PC-9 (cell line): ENCODE results near the gene STK24. TPM values are rescaled to one million over a fixed set of nuclear protein-coding genes. Genes with fewer than 3 reads are reported as not detected.

Source experiments
- BruUV-seq: library from RNA; stranded (reverse); fragments of 400-500 nt; replicated peaks from 2 replicates; lab custom pipeline; 2021; lab: Mats Ljungman, UMichigan
- CTCF ChIA-PET: fragments of 300-600 bp; sonication (Branson Sonifier 250); formaldehyde crosslinking; loops from one replicate; lab custom pipeline; 2022; ENCODE audit warnings: antibody characterized with exemption; lab: Charles Lee
- POLR2A ChIA-PET: fragments of 300-600 bp; sonication (Branson Sonifier 250); formaldehyde crosslinking; loops from one replicate; lab custom pipeline; 2022; ENCODE audit warnings: antibody characterized with exemption; ENCODE audit not compliant: unreplicated experiment; lab: Charles Lee
- DNase-seq, 2 experiments: peaks; one replicate each; pipeline versions ENCODE4 v3.0.0 to v3.0.0-alpha.2; 2015 to 2022; ENCODE audit warnings: mixed read lengths in 1 of 2
- H2AFZ ChIP-seq: fragments of 200-600 bp; sonication (generic); 2 replicates; pipeline ENCODE4 v1.8.1; 2017; ENCODE audit warnings: antibody characterized with exemption
- H3F3A ChIP-seq: fragments of 200-600 bp; sonication (generic); 2 replicates; pipeline ENCODE4 v1.8.1; 2017; ENCODE audit warnings: antibody characterized with exemption, mild to moderate bottlenecking, low read depth; ENCODE audit not compliant: insufficient read depth
- H3K27ac ChIP-seq: fragments of 200-600 bp; sonication (generic); 2 replicates; pipeline ENCODE4 v1.6.1; 2016; ENCODE audit warnings: mixed run types
- H3K27me3 ChIP-seq: fragments of 200-600 bp; sonication (generic); 2 replicates; pipeline ENCODE4 v1.6.1; 2016; ENCODE audit warnings: low read depth, mixed run types; ENCODE audit not compliant: insufficient read depth
- H3K36me3 ChIP-seq: fragments of 200-600 bp; sonication (generic); 2 replicates; pipeline ENCODE4 v1.6.1; 2016; ENCODE audit warnings: low read depth, mixed run types
- H3K4me1 ChIP-seq: fragments of 200-600 bp; sonication (generic); replicated peaks from 2 replicates; pipeline ENCODE4 v1.6.1; 2016; ENCODE audit warnings: mixed run types; ENCODE audit not compliant: insufficient read depth
- H3K4me2 ChIP-seq: fragments of 200-600 bp; sonication (generic); 2 replicates; pipeline ENCODE4 v1.6.1; 2017; ENCODE audit warnings: mixed run types
- H3K4me3 ChIP-seq: fragments of 200-600 bp; sonication (generic); 2 replicates; pipeline ENCODE4 v1.6.1; 2016; ENCODE audit warnings: mixed run types
- H3K79me2 ChIP-seq: fragments of 200-600 bp; sonication (generic); 2 replicates; pipeline ENCODE4 v1.6.1; 2017; ENCODE audit warnings: low read depth, mixed run types
- H3K9me2 ChIP-seq: fragments of 200-600 bp; sonication (generic); 2 replicates; pipeline ENCODE4 v1.8.1; 2017; ENCODE audit warnings: mild to moderate bottlenecking; ENCODE audit not compliant: insufficient read depth
- H3K9me3 ChIP-seq: fragments of 200-600 bp; sonication (generic); 2 replicates; pipeline ENCODE4 v1.8.1; 2016; ENCODE audit warnings: low read depth; ENCODE audit not compliant: insufficient read depth
- H4K20me1 ChIP-seq: fragments of 200-600 bp; sonication (generic); 2 replicates; pipeline ENCODE4 v1.8.1; 2017; ENCODE audit not compliant: insufficient read depth
- CTCF ChIP-seq: fragments of 200-600 bp; sonication (generic); conservative IDR thresholded peaks from 2 replicates; pipeline ENCODE4 v1.6.1; 2017; ENCODE audit warnings: mixed run types, antibody characterized with exemption, mild to moderate bottlenecking, moderate library complexity
- EZH2 ChIP-seq: fragments of 200-600 bp; sonication (generic); IDR thresholded peaks from 2 replicates; pipeline ENCODE4 v1.8.0; 2017; ENCODE audit warnings: antibody characterized with exemption, low read depth
- intact Hi-C: fragments of 100-400 bp; cut with micrococcal nuclease; formaldehyde crosslinking; loops from one replicate; pipeline ENCODE4 v1.10.0; 2022; ENCODE audit not compliant: unreplicated experiment
- total RNA-seq: library from RNA; stranded (reverse); gene quantifications from 2 replicates; pipeline ENCODE4 v1.2.3, GENCODE V29; 2021

The STK24 gene
- total RNA-seq, 1 experiment from 2014 or later, result 134 TPM

- TF ChIP-seq EZH2 (no peak), CTCF (no peak)
- Histone ChIP-seq H3K9me2 (no peaks in the 10 kb centered on the region), H4K20me1 (peaks cover 4% of the 10 kb centered on the region), H3K79me2 (0 out of 2 replicates have a peak, but pooled peaks cover 4% of the 10 kb centered on the region), H3K4me1 (peaks cover 3% of the 10 kb centered on the region; the same call in 1 of the 2 replicates), H3K4me3 (no peak overlapping the region), H3F3A (peaks cover 45% of the 10 kb centered on the region), H2AFZ (no peak overlapping the region), H3K36me3 (peaks cover 49% of the 10 kb centered on the region), H3K9me3 (no peaks in the 10 kb centered on the region), H3K27me3 (no peaks in the 10 kb centered on the region), H3K4me2 (no peak overlapping the region), H3K27ac (no peak overlapping the region)
- BruUV-seq, result no TSS peak
- intact Hi-C loops, result no loop called here
- DNase-seq, result no peak
- CTCF ChIA-PET, result no interaction called here
- POLR2A ChIA-PET, result interaction anchor here (0.6 kb wide), 1 partner anchor 223 kb away, joined by 3 read pairs; no protein-coding TSS in a partner anchor
Observed at GRCh38 chr13:98450026-98450425, 126.9 kb downstream of the STK24 start.

- H3K27ac ChIP-seq, result no peak overlapping the region
- no peak overlapping the region for H3K4me2 ChIP-seq
- peaks cover 46% of the 10 kb centered on the region for H3K36me3 ChIP-seq
- DNase-seq, result no peak
- 0 out of 2 replicates have a peak, but pooled peaks cover 4% of the 10 kb centered on the region for H3K79me2 ChIP-seq
- BruUV-seq, result no TSS peak
- ChIA-PET POLR2A (interaction anchor here (0.6 kb wide), 1 partner anchor 224 kb away, joined by 3 read pairs; no protein-coding TSS in a partner anchor), CTCF (no interaction called here)
- no peak overlapping the region for H2AFZ ChIP-seq
- H3K27me3 ChIP-seq, result no peaks in the 10 kb centered on the region
- H3K9me2 ChIP-seq, result no peaks in the 10 kb centered on the region
- TF ChIP-seq EZH2 (no peak), CTCF (no peak)
- peaks cover 38% of the 10 kb centered on the region for H3F3A ChIP-seq
- peaks cover 4% of the 10 kb centered on the region; the same call in 1 of the 2 replicates for H3K4me1 ChIP-seq
- intact Hi-C loops, result loop anchor here (10.0 kb wide), 1 partner anchor 396 kb away; no protein-coding TSS in a partner anchor
- peaks cover 4% of the 10 kb centered on the region for H4K20me1 ChIP-seq
- H3K4me3 ChIP-seq, result no peak overlapping the region
- H3K9me3 ChIP-seq, result no peaks in the 10 kb centered on the region
Observed at GRCh38 chr13:98449273-98449672, 127.6 kb downstream of the STK24 start.

- Histone ChIP-seq H2AFZ (no peak overlapping the region), H3K9me3 (no peaks in the 10 kb centered on the region), H3F3A (peaks cover 32% of the 10 kb centered on the region), H4K20me1 (peaks cover 4% of the 10 kb centered on the region), H3K36me3 (peaks cover 44% of the 10 kb centered on the region), H3K27me3 (no peaks in the 10 kb centered on the region), H3K79me2 (0 out of 2 replicates have a peak, but pooled peaks cover 4% of the 10 kb centered on the region), H3K27ac (no peak overlapping the region), H3K9me2 (no peaks in the 10 kb centered on the region), H3K4me3 (no peak overlapping the region), H3K4me2 (no peak overlapping the region), H3K4me1 (peaks cover 4% of the 10 kb centered on the region; the same call in 1 of the 2 replicates)
- no TSS peak for BruUV-seq
- TF ChIP-seq CTCF, result no peak; the same call in 1 of the 2 replicates
- no peak for TF ChIP-seq EZH2
- DNase-seq, result no peak
- intact Hi-C loops, result loop anchor here (10.0 kb wide), 1 partner anchor 396 kb away; no protein-coding TSS in a partner anchor
- ChIA-PET CTCF (no interaction called here), POLR2A (no interaction called here)
Observed at GRCh38 chr13:98448642-98448928, 128.3 kb downstream of the STK24 start.
